Smooth muscle cell of bladder (primary cell): Measurements from ENCODE around the gene MARCHF2. TPM values are rescaled to one million over a fixed set of nuclear protein-coding genes. Genes with fewer than 3 reads are reported as not detected.

ENCODE experiments used
- total RNA-seq: library from RNA; depleted of rRNA; stranded (reverse); fragments of >200 nt; gene quantifications from 2 replicates; pipeline ENCODE4 v1.2.3, GENCODE V29; 2014

Gene MARCHF2, protein sequence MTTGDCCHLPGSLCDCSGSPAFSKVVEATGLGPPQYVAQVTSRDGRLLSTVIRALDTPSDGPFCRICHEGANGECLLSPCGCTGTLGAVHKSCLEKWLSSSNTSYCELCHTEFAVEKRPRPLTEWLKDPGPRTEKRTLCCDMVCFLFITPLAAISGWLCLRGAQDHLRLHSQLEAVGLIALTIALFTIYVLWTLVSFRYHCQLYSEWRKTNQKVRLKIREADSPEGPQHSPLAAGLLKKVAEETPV
- 51.6 and 79.5 TPM in 2 replicates for total RNA-seq

DNA sequence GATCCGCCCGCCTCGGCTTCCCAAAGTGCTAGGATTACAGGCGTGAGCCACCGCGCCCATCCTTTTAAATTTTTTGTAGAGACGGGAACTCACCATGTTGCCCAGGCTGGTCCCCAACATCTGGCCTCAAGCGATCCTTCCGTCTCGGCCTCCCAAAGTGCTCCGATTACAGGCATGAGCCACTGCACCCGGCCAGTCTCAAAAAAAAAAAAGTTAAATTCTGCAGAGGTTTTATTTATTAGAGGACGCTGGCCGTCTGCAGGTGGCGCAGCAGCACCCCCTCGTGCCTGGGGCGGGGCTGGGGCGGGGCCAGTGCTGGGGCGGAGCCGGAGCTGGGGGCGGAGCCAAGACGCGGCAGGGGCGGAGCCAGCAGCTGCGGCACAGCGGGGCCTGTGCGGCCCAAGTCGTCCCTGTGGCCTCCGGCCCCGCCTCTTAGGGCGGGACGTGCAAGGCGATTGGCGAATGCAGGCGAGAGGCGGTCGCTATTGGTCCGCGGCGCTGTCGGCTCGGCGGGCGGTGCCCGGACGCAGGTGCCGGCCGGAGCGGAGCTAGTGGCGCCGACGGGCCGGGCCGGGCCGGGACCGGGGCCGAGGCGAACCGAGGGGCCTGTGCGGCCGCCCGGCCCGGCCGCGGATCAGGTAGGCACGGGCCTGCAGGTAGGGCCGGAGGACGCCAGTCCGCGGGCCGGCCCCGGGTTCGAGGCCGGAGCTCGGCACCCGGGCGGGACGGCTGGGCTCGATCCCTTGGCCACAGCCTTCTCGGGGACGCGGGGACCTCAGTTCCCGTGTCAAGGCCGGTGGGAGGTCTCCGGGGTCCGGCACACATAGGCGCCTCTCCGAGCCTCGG lies at the start of gene MARCHF2:
Gene MARCHF2, plus strand, starts transcription at position 523 of the 846 bp plus-strand sequence. CDS start 8,536 bp downstream, outside the sequence.

DNA sequence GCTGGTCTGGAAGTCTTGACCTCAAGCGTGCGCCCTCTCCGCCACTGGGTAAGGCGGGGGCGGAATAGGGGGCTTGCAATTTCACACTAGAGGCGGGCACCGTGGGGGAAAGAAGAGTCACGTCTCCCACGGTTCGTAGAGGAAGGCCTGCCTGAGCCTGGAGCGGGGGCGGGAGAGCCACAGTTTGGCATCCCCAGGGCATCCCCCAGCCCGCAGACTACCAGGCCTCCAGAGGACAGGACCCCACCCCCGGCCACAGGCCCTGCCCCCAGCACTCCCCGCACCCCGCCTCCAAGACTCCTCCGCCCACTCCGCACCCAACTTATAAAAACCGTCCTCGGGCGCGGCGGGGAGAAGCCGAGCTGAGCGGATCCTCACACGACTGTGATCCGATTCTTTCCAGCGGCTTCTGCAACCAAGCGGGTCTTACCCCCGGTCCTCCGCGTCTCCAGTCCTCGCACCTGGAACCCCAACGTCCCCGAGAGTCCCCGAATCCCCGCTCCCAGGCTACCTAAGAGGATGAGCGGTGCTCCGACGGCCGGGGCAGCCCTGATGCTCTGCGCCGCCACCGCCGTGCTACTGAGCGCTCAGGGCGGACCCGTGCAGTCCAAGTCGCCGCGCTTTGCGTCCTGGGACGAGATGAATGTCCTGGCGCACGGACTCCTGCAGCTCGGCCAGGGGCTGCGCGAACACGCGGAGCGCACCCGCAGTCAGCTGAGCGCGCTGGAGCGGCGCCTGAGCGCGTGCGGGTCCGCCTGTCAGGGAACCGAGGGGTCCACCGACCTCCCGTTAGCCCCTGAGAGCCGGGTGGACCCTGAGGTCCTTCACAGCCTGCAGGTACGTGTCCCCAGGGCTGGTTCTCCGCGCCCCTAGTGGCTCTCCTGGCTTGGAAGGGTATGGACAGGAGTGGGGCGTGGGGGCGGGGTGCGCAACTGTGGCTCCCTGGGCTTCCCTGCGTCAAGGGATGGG lies 49.0 kb upstream of the MARCHF2 start, which contains the start of gene ANGPTL4:
Gene ANGPTL4, plus strand, starts transcription at position 353 of the 969 bp plus-strand sequence. Its CDS starts 167 bp downstream, at position 520.

DNA sequence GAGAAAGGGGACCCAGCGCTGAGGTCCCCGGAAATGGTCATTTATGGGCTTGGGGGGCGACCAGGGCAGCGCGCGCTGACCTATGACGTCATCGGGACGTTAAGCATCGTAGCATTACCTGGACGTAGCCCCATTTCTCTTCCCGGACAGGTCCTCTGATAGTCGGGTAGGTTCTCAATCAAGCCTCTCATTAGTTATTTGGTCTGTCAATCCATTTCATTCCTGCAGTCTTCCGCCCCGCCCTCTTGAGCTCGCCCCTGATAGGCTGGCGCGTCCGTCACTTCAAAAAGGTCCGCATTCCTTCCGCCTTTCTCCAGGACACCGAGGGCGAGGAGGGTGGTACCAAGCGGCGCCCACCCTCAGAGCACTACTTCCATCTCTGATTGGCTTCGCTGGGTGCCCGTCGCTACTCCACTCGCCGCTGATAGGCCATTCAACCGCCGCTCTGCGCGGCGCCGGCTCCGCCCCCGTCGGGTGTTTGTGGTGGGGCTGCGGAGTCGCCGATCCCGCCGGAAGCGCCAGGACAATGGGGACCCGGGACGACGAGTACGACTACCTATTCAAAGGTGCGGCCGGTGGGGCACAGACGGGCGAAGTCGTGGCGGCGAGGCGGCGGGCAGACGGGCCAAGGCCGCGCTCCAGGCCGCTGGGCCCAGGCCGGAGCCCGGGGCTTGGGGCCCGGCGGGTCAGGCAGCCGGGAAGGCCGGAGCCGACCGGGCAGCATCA lies 23.1 kb upstream of the MARCHF2 start, which contains the start of gene RAB11B:
Gene RAB11B, plus strand, starts transcription at position 470 of the 726 bp plus-strand sequence. Its CDS starts 57 bp downstream, at position 527.

DNA sequence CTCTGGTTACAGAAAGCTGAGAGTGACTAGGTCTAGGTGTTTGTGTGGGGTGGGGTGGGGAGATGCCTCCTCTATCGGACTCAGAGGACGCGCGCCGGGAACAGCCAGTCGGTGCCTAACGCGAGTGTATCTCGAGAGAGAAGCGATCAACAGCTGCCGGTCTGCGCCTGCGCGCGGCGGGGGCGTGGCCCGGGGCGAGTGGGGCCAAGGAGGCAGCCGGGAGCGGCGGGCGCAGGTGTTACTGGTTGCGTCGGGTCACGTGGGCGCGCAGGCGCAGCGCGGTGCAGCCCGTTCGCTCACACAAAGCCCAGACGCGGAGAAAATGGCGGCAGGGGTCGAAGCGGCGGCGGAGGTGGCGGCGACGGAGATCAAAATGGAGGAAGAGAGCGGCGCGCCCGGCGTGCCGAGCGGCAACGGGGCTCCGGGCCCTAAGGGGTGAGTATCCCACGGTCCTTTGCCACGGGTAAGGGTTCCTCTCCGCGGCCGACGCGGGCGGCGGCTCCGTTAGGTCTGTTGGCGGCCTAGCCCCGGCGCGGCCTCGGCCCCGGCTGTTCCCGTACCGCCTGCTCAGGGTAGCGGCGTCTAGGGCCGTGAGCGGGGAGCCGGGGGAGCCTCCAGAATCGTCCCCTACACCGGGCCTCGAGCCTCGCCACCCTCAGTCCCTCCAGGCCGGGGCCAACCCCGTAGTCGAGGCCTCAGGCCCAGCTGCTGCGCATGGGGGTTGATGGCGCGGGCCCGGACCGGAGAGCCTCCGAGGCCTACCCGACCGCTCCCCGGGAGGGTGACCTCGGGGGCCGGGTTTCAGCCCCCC lies 31.8 kb downstream of the MARCHF2 start, which contains the start of gene HNRNPM:
Gene HNRNPM, plus strand, starts transcription at position 299 of the 811 bp plus-strand sequence. Its CDS starts 24 bp downstream, at position 323.

Other genes starting within 250 kb of the MARCHF2 start
- gene CERS4, start 203.9 kb upstream of the MARCHF2 start, total RNA-seq, result 9.4 and 14.5 TPM in 2 replicates
- 20.5 and 23.2 TPM in 2 replicates for gene CD320, start 104.9 kb upstream of the MARCHF2 start, total RNA-seq
- 31.0 and 40.4 TPM in 2 replicates for gene NDUFA7, start 91.9 kb upstream of the MARCHF2 start, total RNA-seq
- gene RPS28, start 91.8 kb upstream of the MARCHF2 start, total RNA-seq, result 646 and 817 TPM in 2 replicates
- gene KANK3, start 70.0 kb upstream of the MARCHF2 start, total RNA-seq, result 0.18 and 0.43 TPM in 2 replicates
- 1.1 and 7.9 TPM in 2 replicates for gene ANGPTL4, start 49.1 kb upstream of the MARCHF2 start, total RNA-seq
- gene RAB11B, start 22.9 kb upstream of the MARCHF2 start, total RNA-seq, result 43.0 and 47.0 TPM in 2 replicates
- gene HNRNPM, start 31.7 kb downstream of the MARCHF2 start, total RNA-seq, result 35.3 and 39.4 TPM in 2 replicates
- gene PRAM1, start 89.3 kb downstream of the MARCHF2 start, total RNA-seq, result not detected in 2 replicates
- 2.8 and 4.4 TPM in 2 replicates for gene ZNF414, start 100.9 kb downstream of the MARCHF2 start, total RNA-seq
- gene MYO1F, start 164.1 kb downstream of the MARCHF2 start, total RNA-seq, result 0.14 and 0.37 TPM in 2 replicates
- 6.3 and 10.2 TPM in 2 replicates for gene ADAMTS10, start 197.4 kb downstream of the MARCHF2 start, total RNA-seq
- gene NFILZ, start 217.3 kb downstream of the MARCHF2 start, total RNA-seq, result not detected in 2 replicates